ENCODE data around the gene IKBKG. TPM values are rescaled to one million over a fixed set of nuclear protein-coding genes. Genes with fewer than 3 reads are reported as not detected.

The IKBKG gene
- total RNA-seq: 13.4 and 13.7 TPM in 2 replicates

DNA sequence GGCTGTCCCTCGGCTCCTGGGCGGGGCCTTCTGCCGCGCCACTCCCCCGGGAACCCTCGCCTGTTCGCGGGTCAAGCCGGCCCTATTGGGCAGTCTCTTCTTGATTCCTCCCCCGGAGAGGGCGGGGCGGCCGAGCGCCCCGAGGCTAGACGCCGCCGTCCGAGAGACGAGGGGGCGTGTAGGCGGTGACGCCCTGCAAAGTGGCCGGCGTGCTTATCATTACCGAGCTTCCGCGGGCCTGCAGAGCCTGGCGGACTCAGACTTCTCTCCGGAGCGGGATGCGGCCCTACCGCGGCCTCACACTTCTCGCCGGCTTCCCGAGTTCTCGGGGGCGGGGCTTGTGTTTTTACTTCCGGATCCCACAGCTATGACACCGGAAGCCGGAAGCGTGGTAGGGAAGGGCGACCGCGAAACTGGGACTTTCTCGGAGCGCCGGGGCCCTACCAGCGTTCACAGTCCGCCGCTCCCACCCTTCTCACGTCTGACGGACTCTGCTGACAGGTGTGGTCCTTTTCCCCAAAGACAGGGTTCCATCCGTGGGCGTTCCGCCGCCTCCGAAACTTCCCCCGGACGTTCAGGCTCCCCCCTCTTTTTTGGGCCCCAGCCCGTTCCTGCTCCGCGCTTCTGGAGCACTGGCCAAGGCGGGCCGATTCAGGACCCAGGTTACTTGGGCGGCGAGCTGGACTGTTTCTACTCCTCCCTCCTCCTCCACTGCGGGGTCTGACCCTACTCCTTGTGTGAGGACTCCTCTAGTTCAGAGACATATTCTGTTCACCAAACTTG, at the start of gene IKBKG:
Gene IKBKG (plus strand): TSS at position 376 of the 783 bp plus-strand sequence. CDS start 4,383 bp downstream, outside the sequence.

DNA sequence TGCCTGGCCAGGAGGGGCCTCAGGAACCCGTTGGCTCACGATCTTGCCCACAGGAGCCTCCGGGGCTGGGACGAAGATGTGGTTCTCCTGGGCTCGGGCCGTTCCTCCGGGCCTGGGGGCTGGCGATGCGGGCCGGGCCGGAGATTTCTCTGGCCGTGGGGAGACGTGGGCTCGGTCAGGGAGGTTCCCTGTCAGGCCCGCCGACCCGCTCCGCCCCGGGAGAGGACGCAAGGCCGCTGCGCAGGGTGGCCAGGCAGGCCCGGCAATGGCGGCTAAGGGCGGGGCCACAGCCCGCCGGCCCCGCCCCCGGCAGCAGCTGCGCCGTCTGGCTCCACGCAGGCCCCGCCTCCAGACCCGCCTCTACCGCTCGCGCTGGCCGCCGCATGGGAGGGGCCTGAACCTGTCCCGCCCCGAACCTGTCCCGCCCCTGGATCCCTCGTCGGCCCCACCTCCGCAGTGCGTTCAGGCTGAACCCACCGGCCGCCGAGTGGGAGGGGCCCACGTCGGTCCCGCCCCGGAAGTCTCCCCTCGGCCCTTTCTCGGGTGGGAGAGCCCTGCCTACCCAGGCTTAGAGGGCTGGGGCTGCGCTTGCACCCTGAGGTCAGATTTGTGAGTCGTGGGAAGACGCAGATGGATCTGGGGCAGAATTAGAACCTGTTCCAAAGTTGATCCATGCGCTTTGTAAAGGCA, 31.3 kb upstream of the IKBKG start, which contains the start of gene FAM3A:
Gene FAM3A (minus strand): TSS at position 267 of the 690 bp plus-strand sequence. CDS start 460 bp downstream, outside the sequence.

DNA sequence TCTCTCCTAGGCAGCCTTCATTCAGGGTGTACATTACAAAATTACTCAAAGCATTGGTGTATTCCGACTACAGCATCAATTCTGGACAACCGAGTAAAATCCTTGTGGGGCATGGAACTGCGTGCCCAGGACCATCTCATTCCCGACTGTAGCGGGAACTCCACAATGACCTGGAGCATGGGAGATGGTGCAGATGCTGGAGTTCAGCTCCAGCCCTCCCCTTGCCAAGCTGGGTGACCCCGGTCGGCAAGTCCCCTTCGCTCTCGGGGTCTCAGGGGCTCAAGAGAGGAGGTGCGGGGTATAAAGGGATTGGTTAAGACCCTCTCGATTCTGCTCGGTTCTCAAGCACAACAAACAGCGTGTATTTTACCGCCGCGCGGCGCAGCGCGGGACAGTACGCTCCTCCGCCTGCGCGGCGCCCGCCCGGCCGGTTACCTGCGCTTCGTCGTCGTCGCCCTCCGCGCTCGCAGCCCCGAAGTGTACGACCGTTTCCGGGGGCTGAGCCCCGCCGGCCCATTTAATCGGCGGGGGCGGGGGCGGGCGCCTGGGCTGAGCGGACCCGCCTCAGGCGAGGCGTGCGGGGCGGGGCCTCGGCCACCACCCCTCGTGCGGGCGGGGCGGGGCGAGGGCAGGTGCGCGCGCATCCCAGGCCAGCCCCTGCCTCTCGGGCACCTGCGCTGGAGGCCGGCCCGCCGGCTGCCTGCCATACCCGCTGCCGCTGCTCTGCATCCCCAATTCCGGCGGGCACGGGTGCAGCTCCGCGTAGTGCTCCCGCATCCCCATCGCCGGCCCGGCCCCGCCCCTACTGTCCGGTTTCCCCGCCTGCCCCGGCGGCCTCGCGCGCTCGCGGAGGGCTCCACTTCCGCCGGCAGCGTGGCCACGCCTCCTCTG, 821 bp upstream of the IKBKG start, which contains the start of gene G6PD:
Gene G6PD (minus strand): TSS at position 493 of the 891 bp plus-strand sequence. CDS start 691 bp downstream, outside the sequence.

DNA sequence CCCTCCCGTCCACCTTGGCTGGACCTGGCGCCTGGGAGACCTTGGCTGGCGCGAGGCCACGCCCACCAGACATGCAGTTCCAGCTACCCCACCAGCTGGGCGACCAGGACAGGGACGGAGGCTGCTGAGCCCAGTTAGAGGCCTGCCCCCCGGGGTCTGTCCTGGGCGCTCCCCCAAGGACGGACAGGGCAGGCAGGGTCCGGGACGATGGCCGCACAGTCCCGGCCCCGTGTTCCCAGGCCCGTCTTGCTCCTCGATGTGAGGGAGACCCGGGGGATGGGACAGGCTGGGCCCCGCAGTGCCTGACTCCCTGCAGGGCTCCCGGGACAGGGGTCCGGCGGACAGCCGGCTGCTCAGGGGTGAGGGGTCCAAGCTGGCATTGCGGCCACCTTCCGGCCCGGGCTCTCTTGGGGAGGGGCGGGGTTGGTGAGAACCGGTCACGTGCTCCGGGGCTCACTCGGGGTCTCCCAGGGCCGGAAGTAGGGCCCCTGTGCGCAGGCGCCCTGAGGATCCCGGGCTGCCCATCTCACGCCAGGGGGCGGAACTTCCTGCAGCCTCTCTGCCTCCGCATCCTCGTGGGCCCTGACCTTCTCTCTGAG, 37.3 kb downstream of the IKBKG start, which contains the start of gene CTAG1A:
Gene CTAG1A (plus strand): TSS at position 549 of the 599 bp plus-strand sequence. CDS start 74 bp downstream, outside the sequence.

Other genes starting within 250 kb of the IKBKG start
- 1,760 and 2,009 TPM in 2 replicates for gene FLNA, start 173.0 kb upstream of the IKBKG start, total RNA-seq
- gene EMD, start 168.3 kb upstream of the IKBKG start, total RNA-seq: 20.9 and 21.5 TPM in 2 replicates
- gene RPL10, start 149.2 kb upstream of the IKBKG start, total RNA-seq: 2,454 and 2,688 TPM in 2 replicates
- gene DNASE1L1, start 138.4 kb upstream of the IKBKG start, total RNA-seq: 65.9 and 68.6 TPM in 2 replicates
- 10.8 and 14.1 TPM in 2 replicates for gene TAFAZZIN, start 136.1 kb upstream of the IKBKG start, total RNA-seq
- 46.6 and 57.0 TPM in 2 replicates for gene ATP6AP1, start 118.9 kb upstream of the IKBKG start, total RNA-seq
- gene GDI1, start 110.5 kb upstream of the IKBKG start, total RNA-seq: 58.6 and 81.1 TPM in 2 replicates
- 101 and 107 TPM in 2 replicates for gene FAM50A, start 103.5 kb upstream of the IKBKG start, total RNA-seq
- 6.7 and 17.0 TPM in 2 replicates for gene PLXNA3, start 89.3 kb upstream of the IKBKG start, total RNA-seq
- 13.7 and 18.5 TPM in 2 replicates for gene LAGE3, start 68.3 kb upstream of the IKBKG start, total RNA-seq
- 30.3 and 39.9 TPM in 2 replicates for gene UBL4A, start 61.0 kb upstream of the IKBKG start, total RNA-seq
- gene SLC10A3, start 57.0 kb upstream of the IKBKG start, total RNA-seq: 11.8 and 22.7 TPM in 2 replicates
- 32.1 and 41.6 TPM in 2 replicates for gene FAM3A, start 31.4 kb upstream of the IKBKG start, total RNA-seq
- 90.3 and 91.0 TPM in 2 replicates for gene G6PD, start 774 bp upstream of the IKBKG start, total RNA-seq
- gene CTAG1A, start 37.5 kb downstream of the IKBKG start, total RNA-seq: 0.18 TPM in 1 of 2 replicates, not detected in the other
- not detected in 2 replicates for gene CTAG1B, start 71.7 kb downstream of the IKBKG start, total RNA-seq
- gene CTAG2, start 106.0 kb downstream of the IKBKG start, total RNA-seq: not detected in 2 replicates
- gene GAB3, start 203.5 kb downstream of the IKBKG start, total RNA-seq: 2.7 and 5.0 TPM in 2 replicates
- gene DKC1, start 215.2 kb downstream of the IKBKG start, total RNA-seq: 24.7 and 36.7 TPM in 2 replicates

All from smooth muscle cell of bladder (primary cell).